D721Med (cell line): ENCODE results near the gene PLK1.
"Not testable (repeated sequence)": the region's sequence is repeated elsewhere in the genome, so short reads cannot be mapped to it uniquely, and the experiment has no call there.

Source experiments
- DNase-seq: peaks from one replicate; pipeline ENCODE4 v3.0.0; 2011; ENCODE audit warnings: low spot score; ENCODE audit not compliant: insufficient read length
- FAIRE-seq: peaks from 2 replicates; lab custom pipeline; 2011; peaks lifted over from hg19 to GRCh38; lab: Jason Lieb, UNC
- TF ChIP-seq, protein P1 (sequence below): IDR thresholded peaks from 2 replicates; pipeline ENCODE4 v1.5.1; 2012; ENCODE audit warnings: mild to moderate bottlenecking, control low read depth; ENCODE audit not compliant: insufficient read depth; ENCODE audit errors: missing control alignments

PLK1 gene

GRCh38 chr16:23709536-23709935, 30.8 kb downstream of the PLK1 start:
- no peak for FAIRE-seq
- no peak for DNase-seq
- TF ChIP-seq, protein P1, sequence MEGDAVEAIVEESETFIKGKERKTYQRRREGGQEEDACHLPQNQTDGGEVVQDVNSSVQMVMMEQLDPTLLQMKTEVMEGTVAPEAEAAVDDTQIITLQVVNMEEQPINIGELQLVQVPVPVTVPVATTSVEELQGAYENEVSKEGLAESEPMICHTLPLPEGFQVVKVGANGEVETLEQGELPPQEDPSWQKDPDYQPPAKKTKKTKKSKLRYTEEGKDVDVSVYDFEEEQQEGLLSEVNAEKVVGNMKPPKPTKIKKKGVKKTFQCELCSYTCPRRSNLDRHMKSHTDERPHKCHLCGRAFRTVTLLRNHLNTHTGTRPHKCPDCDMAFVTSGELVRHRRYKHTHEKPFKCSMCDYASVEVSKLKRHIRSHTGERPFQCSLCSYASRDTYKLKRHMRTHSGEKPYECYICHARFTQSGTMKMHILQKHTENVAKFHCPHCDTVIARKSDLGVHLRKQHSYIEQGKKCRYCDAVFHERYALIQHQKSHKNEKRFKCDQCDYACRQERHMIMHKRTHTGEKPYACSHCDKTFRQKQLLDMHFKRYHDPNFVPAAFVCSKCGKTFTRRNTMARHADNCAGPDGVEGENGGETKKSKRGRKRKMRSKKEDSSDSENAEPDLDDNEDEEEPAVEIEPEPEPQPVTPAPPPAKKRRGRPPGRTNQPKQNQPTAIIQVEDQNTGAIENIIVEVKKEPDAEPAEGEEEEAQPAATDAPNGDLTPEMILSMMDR = no peak

DNA sequence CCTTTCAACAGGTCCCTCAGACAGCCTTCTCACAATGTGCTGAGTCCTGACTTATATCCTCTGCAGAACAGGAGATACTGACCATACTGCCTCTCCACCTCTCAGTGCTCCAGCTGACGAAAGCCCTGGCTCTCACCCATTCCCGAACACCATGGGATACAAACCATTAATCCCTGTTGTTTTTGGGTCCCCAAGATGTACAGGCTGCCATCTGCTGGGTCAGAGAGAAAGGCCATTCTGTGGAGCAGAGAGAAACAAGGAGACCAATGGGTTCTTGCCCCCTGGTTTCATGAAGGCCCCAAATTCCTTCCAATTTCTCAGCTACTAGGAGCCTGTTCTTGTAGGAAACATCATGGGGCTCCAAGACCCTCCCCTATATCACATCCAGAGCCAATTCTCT, 31.3 kb downstream of the PLK1 start:
- FAIRE-seq = no peak
- no peak for DNase-seq
- TF ChIP-seq, protein P1 = no peak

- FAIRE-seq (no peak), DNase-seq (no peak)
- TF ChIP-seq, protein P1 = no peak
Measured at GRCh38 chr16:23710504-23710903, 31.8 kb downstream of the PLK1 start.

- TF ChIP-seq, protein P1 = no peak
- FAIRE-seq (no peak), DNase-seq (no peak)
Measured at GRCh38 chr16:23711785-23712184, 33.1 kb downstream of the PLK1 start.

GRCh38 chr16:23712976-23713375, 34.3 kb downstream of the PLK1 start, which contains the start of gene ERN2:
TSS of gene ERN2 (minus strand) at chr16:23713222. CDS start at chr16:23713187, 35 bp downstream.
- FAIRE-seq (no peak), DNase-seq (no peak)
- TF ChIP-seq, protein P1 = no peak

DNA sequence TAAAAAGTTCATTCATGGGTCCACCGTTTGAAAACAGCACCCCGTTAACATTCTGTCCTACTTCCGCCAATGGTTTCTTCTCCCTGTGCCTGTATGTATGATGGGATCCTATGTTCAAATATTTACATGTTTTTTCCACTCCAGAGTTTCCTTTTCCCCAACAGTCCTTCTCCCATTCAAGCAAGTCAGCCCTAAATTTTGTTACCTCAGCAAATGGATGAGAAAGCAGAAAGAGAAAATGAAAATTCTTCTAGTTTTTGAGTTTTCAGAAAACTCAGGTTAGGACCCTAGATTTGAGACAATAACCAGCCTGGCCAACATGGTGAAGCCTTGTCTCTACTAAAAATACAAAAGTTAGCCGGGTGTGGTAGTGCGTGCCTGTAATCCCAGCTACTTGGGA, 37.8 kb downstream of the PLK1 start:
- FAIRE-seq (no peak), DNase-seq (no peak)
- TF ChIP-seq, protein P1 = no peak

- not testable (repeated sequence) for FAIRE-seq, DNase-seq
Measured at GRCh38 chr16:23722613-23723240, 44.0 kb downstream of the PLK1 start.
